NCI-H510A (cell line): ENCODE results near the gene SLC25A19.
"Not testable (repeated sequence)": the region's sequence is repeated elsewhere in the genome, so short reads cannot be mapped to it uniquely, and the experiment has no call there.

Experiments
- DNase-seq: peaks from one replicate; lab custom pipeline; 2025; lab: John Stamatoyannopoulos, UW

The SLC25A19 gene

DNA sequence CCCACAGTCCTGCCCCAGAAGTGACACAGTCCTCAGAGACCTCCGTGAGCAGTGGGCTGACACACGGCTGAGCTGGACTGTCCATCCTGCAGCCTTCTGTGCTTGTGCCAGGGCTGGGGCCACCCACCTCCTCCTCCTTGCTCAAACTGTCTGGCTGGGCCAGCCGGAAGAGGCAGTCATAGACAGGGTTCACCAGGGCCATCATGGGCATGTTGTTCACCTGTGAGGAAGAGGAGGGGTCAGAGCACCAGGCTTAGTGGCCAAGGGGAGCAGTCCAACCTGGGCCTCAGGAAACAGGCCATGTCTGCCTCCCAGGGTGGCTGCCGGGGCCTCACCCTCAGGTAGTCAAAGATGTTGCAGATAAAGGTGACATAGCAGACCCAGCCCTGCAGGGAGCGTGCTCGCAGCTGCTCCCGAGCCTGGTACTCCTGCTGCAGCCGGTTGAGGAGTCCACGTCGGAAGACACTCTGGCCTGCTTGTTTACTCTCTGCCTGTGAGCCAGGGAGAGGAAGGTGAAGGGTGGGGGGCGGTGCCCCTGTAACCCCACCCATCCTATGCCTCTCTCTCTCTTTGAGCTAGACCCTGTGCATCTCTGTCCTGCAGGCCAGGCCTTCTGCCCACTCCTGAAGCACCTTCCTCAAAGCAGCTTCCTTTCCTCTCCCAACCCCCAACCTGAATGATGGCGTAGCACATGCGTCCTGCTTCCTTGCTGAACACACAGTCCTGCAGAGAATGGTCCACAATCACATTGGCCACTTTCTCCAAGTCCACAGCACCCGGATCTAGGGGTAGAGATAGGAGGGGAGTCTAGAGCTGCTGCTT is 21.6 kb downstream of the SLC25A19 start:
- peak; percentile 64 for DNase-seq

GRCh38 chr17:75267153-75267410 is 22.2 kb downstream of the SLC25A19 start:
- no peak for DNase-seq

GRCh38 chr17:75266316-75267152 is 22.7 kb downstream of the SLC25A19 start:
- DNase-seq, result no peak

- DNase-seq, result no peak
These were observed 23.5 kb downstream of the SLC25A19 start for GRCh38 chr17:75265614-75266315.

DNA sequence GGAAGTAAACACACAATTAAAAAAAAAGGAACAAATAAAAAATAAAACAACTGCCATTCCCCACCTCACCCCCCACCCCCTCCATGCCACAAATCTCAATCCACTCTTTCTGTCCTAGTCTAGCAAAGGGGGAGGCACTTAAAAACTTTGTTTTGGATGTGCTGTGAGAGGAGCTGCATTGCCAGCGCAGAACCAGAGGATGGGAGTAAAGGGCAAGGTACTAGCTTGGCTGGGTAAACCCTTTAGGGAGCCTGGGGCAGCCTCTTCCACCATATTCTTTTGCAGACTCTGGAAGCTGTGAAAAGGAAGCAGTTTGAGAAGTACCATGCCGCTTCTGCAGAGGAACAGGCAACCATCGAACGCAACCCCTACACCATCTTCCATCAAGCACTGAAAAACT is 26.2 kb downstream of the SLC25A19 start:
- DNase-seq, result no peak

DNA sequence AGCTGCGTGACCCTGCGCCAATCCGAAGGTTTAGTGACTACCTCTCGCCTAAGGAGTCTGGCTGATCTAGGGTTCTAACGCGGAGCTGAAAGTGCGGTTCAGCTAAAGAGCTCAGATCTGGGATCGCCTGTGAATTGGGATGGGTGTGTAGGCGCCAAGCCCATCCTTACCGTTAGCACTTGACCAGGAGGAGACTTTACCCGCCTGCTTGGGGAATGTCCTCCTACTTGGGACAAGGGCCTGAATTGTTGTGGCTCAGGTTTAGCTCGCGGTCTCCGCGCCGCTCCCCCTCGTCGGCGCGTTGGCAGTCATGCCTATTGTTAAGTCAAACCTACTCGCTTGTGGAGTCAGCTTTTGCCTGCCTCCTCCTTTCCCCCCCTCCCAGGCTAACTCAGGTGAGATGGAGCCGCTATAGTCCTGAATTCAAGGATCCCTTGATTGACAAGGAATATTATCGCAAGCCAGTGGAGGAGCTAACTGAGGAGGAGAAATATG is 27.1 kb downstream of the SLC25A19 start:
- no peak for DNase-seq

- DNase-seq, result peak; percentile 90
These were observed 27.7 kb downstream of the SLC25A19 start, which contains the start of the genes GGA3 and MRPS7 for GRCh38 chr17:75261336-75262111. Gene GGA3, minus strand, starts transcription at chr17:75261606. Its CDS starts 19 bp downstream, at chr17:75261587. Gene MRPS7, plus strand, starts transcription at chr17:75261879. Its CDS starts 22 bp downstream, at chr17:75261901.

- DNase-seq, result no peak
These were observed 28.4 kb downstream of the SLC25A19 start for GRCh38 chr17:75260641-75261335.

DNA sequence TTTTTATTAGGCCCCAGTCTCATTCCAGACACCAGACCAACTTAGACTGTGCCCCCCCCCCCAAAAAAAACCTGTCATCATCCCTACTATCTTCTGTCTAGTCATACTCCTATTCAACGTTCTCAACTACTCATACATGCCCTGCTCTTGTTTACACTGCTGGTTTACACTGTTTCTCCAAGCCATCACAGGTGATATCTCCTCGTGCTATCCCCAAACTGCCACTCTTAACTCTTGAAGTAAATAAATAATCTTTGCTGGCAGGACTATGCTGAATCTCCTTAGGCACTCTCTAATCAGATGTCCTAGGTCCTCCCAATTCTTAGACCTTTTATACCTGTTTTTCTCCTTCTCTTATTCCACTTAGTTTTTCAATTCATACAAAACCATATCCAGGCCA is 32.0 kb downstream of the SLC25A19 start:
- not testable (repeated sequence) for DNase-seq

- DNase-seq, result not testable (repeated sequence)
These were observed 33.1 kb downstream of the SLC25A19 start for GRCh38 chr17:75255954-75256698.

GRCh38 chr17:75252039-75252816 is 37.0 kb downstream of the SLC25A19 start:
- no peak for DNase-seq

- no peak for DNase-seq
These were observed 39.2 kb downstream of the SLC25A19 start for GRCh38 chr17:75250009-75250471.

DNA sequence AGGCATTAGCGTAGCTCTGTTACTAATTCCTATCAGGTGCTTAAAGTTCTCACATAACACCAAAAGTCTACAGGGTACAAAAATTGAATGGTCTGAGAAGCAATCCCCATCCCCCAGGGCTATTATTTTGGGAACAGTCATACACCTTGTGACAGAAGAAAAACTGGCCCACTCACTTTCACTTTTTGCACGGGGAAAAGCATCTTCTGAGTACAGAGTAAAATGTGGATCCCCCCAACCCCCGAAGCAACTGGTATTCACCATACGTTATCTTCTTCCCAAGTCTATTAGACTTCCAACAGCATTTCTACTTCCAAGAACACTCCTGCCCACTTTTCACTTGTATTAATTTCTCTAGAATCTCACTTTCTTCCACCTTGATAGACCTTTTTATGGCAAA is 39.7 kb downstream of the SLC25A19 start:
- DNase-seq, result no peak

DNA sequence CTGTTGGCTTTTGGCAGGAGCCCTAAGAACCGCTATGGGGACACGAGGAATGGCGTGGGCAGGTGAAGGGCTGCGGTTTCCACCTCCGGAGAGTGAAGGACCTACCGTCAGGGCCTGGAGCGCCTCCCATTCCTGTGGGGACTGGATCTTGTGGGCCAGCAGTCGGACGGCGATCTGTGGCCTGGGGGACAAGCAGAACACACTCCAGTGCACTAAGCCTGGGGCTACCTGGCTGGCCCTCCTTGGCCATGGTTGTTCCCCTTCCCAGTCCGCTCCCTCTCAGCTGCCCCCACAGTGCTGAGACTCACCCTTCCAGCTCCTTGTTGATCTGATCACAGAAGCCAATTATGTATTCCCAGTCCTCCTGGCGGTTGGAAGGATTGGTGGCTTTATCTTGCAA is 42.8 kb downstream of the SLC25A19 start:
- DNase-seq, result no peak

- no peak for DNase-seq
These were observed 44.2 kb downstream of the SLC25A19 start for GRCh38 chr17:75245011-75245410.

- DNase-seq, result no peak
These were observed 44.9 kb downstream of the SLC25A19 start for GRCh38 chr17:75244133-75244866.

DNA sequence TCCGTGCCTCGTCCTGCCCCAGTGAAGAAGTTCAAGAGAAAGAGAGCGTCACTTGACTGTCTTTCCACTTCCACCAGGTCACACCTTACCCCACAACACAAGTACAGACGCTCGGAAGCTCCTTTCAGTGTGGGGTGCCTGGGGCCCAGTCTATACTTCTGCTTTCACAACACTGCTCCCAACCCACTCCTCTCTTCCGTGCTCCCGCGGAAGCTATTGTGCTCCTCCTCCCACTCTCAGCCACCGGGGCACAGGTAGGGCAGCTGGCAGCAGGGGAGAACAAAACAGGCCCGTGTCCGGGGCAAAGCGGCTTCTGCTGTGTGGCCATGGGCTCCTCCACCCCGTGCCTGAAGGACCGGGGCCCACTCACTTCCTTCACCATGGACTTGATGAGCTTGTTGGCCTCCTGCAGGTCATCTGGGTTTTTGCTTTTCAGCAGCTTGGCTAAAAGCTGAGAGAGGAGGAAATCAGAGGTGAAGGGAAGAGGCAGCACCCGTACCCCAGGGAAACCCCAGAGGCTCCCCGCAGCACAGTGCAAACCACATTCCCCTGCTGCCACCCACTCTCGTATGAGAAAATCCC is 46.7 kb downstream of the SLC25A19 start:
- DNase-seq, result no peak

DNA sequence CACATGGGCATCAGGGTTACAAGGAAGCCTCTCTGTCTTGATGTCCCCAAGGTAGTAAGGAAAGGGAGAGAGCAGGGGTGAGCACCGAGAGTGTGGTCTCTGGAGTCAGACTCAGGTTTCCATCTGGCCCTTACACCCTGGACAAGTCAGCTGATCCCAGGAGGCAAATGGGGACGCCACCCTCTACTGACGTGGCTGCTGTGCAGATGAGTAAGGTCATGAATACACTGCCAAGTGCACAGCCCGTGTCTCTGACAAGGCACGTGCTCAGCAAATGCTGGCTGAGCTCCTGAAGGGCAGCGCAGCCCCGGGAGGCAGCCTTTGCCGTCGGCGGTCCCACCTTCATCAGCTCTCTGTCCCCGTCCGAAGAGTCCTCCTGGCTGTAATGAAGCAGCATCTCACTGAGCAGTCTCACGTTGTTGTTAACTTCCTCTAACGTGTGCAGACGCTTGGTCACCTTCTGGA is 47.2 kb downstream of the SLC25A19 start:
- DNase-seq, result no peak
